ENCODE measurements around the gene SLC5A12. TPM values are rescaled to one million over a fixed set of nuclear protein-coding genes. Genes with fewer than 3 reads are reported as not detected.
A peak's percentile ranks its signal among the peaks of the same experiment; 100 is the strongest.

Gene SLC5A12
- total and polyA plus RNA-seq, 10 of the 15 experiments (the other 5 are each of a cell fraction or from before 2014, with no cell fraction given) = 0.06 to 0.15 TPM; not detected in 8

GRCh38 chr11:26649884-26650283, 72.0 kb downstream of the SLC5A12 start:
- Histone ChIP-seq H3K4me3 (no peak overlapping the region), H3K4me2 (ENCODE audit: control insufficient read depth, insufficient read depth) (no peak overlapping the region), H4K20me1 (ENCODE audit: control insufficient read depth, insufficient read depth) (no peaks in the 10 kb centered on the region), H2AFZ (ENCODE audit: control insufficient read depth, low read depth, low read length) (no peak overlapping the region), H3K27ac (ENCODE audit: control insufficient read depth, insufficient read depth) (no peak overlapping the region), H3K9me3 (replicated peaks; ENCODE audit: control insufficient read depth, insufficient read depth, low read length) (no peaks in the 10 kb centered on the region), H3K27me3 (replicated peaks in 1 of 2; ENCODE audit: control insufficient read depth in 2 of 2, insufficient read depth in 2 of 2, low read length in 1 of 2) (no peaks in the 10 kb centered on the region), H3K36me3 (ENCODE audit: control insufficient read depth in 2 of 2, insufficient read depth in 2 of 2, low read length in 1 of 2) (no peaks in the 10 kb centered on the region), H3K9ac (ENCODE audit: control insufficient read depth, insufficient read depth, low read length) (no peak overlapping the region), H3K79me2 (ENCODE audit: control insufficient read depth, insufficient read depth, low read length) (no peaks in the 10 kb centered on the region), H3K4me1 (ENCODE audit: control insufficient read depth, insufficient read depth, low read length) (no peaks in the 10 kb centered on the region)
- peak; percentile 44 for FAIRE-seq
- ChIA-PET CTCF (interaction anchor here (0.6 to 4.4 kb wide), 19 partner anchors 13 to 508 kb away, joined by 3 to 37 read pairs (median 6); no protein-coding TSS in a partner anchor), RAD21 (ENCODE audit: unreplicated experiment) (interaction anchor here (0.9 to 3.6 kb wide), 11 partner anchors 11 to 352 kb away, joined by 3 to 17 read pairs (median 6); no protein-coding TSS in a partner anchor), SMC1A (ENCODE audit: uncharacterized antibody, unreplicated experiment) (interaction anchor here (0.7 to 4.5 kb wide), 19 partner anchors 13 to 509 kb away, joined by 3 to 37 read pairs (median 9); no protein-coding TSS in a partner anchor), POLR2A (no interaction called here)
- WGBS (ENCODE audit: insufficient coverage, insufficient replicate concordance, low lambda C conversion rate, missing lambda C conversion rate) = 24% methylated on average over 8 of the region's 8 CpGs
- TF ChIP-seq MLLT1 (IDR thresholded peaks at IDR 0.05) (peak; percentile 40; the same call in 1 of the 2 replicates), YY1 (IDR thresholded peaks at IDR 0.05; ENCODE audit: low read depth, low read length) (0 out of 2 replicates have a peak, but pooled peaks have one; percentile 47), BCL11A (IDR thresholded peaks at IDR 0.05; ENCODE audit: low read depth, low read length) (no peak), BACH1 (IDR thresholded peaks at IDR 0.05; ENCODE audit: borderline replicate concordance) (no peak), CTCF (IDR thresholded peaks at IDR 0.05 in 2 of 3, conservative IDR thresholded peaks at IDR 0.05 in 1 of 3; ENCODE audit: control insufficient read depth in 2 of 3, extremely low read depth in 1 of 3, insufficient read depth in 1 of 3, low read depth in 3 of 3, low read length in 3 of 3) (peak; percentile 72 to 83 (median 75)), RAD21 (IDR thresholded peaks at IDR 0.05; ENCODE audit: insufficient read depth, low read depth, low read length) (peak; percentile 81), SMC3 (IDR thresholded peaks at IDR 0.05; ENCODE audit: borderline replicate concordance, low read length) (peak; percentile 92), ZBTB40 (IDR thresholded peaks at IDR 0.05; ENCODE audit: borderline replicate concordance) (no peak), NR2C1 (IDR thresholded peaks at IDR 0.05) (no peak), ZBTB33 (IDR thresholded peaks at IDR 0.05) (peak; percentile 95), SKIL (IDR thresholded peaks at IDR 0.05; ENCODE audit: low read depth, poor library complexity, severe bottlenecking) (peak; percentile 36)
- intact Hi-C loops (cut with micrococcal nuclease; ENCODE audit: unreplicated experiment) = loop anchor here (1.0 to 10.0 kb wide), 7 partner anchors 41 to 505 kb away; no protein-coding TSS in a partner anchor
- BruUV-seq (replicated peaks) = no TSS peak
- DNase-seq (ENCODE audit: low read depth, low spot score) = peak; percentile 54
- in situ Hi-C loops (cut with MboI) = loop anchor here (5.0 kb wide), 1 partner anchor 353 kb away; no protein-coding TSS in a partner anchor
- ATAC-seq = peak; percentile 94

All from GM12878 (cell line).